K562 (cell line): Measurements from ENCODE around the gene KIFAP3. TPM values are rescaled to one million over a fixed set of nuclear protein-coding genes. Genes with fewer than 3 reads are reported as not detected.

ENCODE experiments used
- ATF7 ChIP-seq: fragments of 450-650 bp; IDR thresholded peaks from 2 replicates; pipeline ENCODE4 v1.7.1; 2014; ENCODE audit warnings: mild to moderate bottlenecking, moderate library complexity
- CBFA2T3 ChIP-seq: fragments of 450-650 bp; IDR thresholded peaks from 2 replicates; pipeline ENCODE4 v1.6.1; 2017
- MAFK ChIP-seq: IDR thresholded peaks from 2 replicates; pipeline ENCODE4 v1.6.1; 2011; ENCODE audit warnings: low read length, improper control_type of control experiment
- MYBL2 ChIP-seq, 2 experiments: fragments of 450-650 bp in 1 of 2; sonication (generic) in 1 of 2; formaldehyde crosslinking in 1 of 2; IDR thresholded peaks; 2 replicates each; pipeline versions ENCODE4 v1.6.1 to v1.8.1; 2017 to 2022; ENCODE audit warnings: borderline replicate concordance in 1 of 2, inconsistent platforms in 1 of 2, low read depth in 1 of 2, mild to moderate bottlenecking in 1 of 2, missing genetic modification reagents in 1 of 2, moderate library complexity in 1 of 2
- NCOA1 ChIP-seq: fragments of 450-650 bp; IDR thresholded peaks from 2 replicates; pipeline ENCODE4 v1.6.1; 2016; ENCODE audit warnings: low read depth
- RBFOX2 ChIP-seq: fragments of 200-400 bp; formaldehyde crosslinking; IDR thresholded peaks from 2 replicates; pipeline ENCODE4 v1.6.1; 2017; ENCODE audit warnings: low read depth, mild to moderate bottlenecking, low read length, moderate library complexity
- SMAD4 ChIP-seq: fragments of 250-450 bp; sonication (Bioruptor Pico); conservative IDR thresholded peaks from 2 replicates; pipeline ENCODE4 v1.8.0; 2021; ENCODE audit warnings: inconsistent platforms, mild to moderate bottlenecking, moderate library complexity
- TRIM28 ChIP-seq: fragments of 450-650 bp; IDR thresholded peaks from 2 replicates; pipeline ENCODE4 v1.6.1; 2017
- ZNF165 ChIP-seq: fragments of 250-450 bp; sonication (Bioruptor Pico); IDR thresholded peaks from 2 replicates; pipeline ENCODE4 v1.4.0; 2020; ENCODE audit warnings: borderline replicate concordance
- ZSCAN32 ChIP-seq: fragments of 450-650 bp; formaldehyde crosslinking; IDR thresholded peaks from 2 replicates; pipeline ENCODE4 v1.4.0; 2020; ENCODE audit warnings: mild to moderate bottlenecking, moderate library complexity
- polyA plus RNA-seq, 8 experiments: library from polyadenylated mRNA; depleted of rRNA in 4 of 8; stranded (reverse) in 5 of 8; unstranded in 3 of 8; fragments of >200 nt; fragmentation: Nextera tagmentation in 2 of 8; fragmentation: Illumina TruSeq in 1 of 8; extraction: Ambion mirVana in 2 of 8; extraction: Trizol in 1 of 8; gene quantifications; 2 replicates each; pipeline versions ENCODE4 v1.2.1 to v1.2.3, GENCODE V29; 2011 to 2014; ENCODE audit warnings: inconsistent platforms in 1 of 8, missing spikeins in 1 of 8
- total RNA-seq, 7 experiments: library from RNA; depleted of rRNA in 6 of 7; stranded (reverse); fragments of >200 nt in 6 of 7; fragmentation: Illumina TruSeq in 2 of 7; extraction: Trizol in 2 of 7; gene quantifications; 2 replicates each; pipeline versions ENCODE4 v1.2.1 to v1.2.3, GENCODE V29; 2011 to 2021; ENCODE audit warnings: low replicate concordance in 1 of 7
- TF ChIP-seq, protein P1 (sequence below): fragments of 450-650 bp; IDR thresholded peaks from 2 replicates; pipeline ENCODE4 v1.6.1; 2016; ENCODE audit warnings: mild to moderate bottlenecking
- TF ChIP-seq, protein P2 (sequence below), 3 experiments: fragments of 200-800 bp in 1 of 3; sonication (Bioruptor generic) in 1 of 3; sonication (generic) in 1 of 3; formaldehyde crosslinking in 1 of 3; IDR thresholded peaks; 2 replicates each; pipeline versions ENCODE4 v1.6.1 to v1.8.0; 2016 to 2022; ENCODE audit warnings: mild to moderate bottlenecking in 2 of 3, missing compliant biosample characterization in 2 of 3, missing genetic modification characterization in 2 of 3, missing genetic modification reagents in 1 of 3
- TF ChIP-seq, protein P3 (sequence below): fragments of 450-650 bp; formaldehyde crosslinking; IDR thresholded peaks from 2 replicates; pipeline ENCODE4 v1.4.0; 2020; ENCODE audit warnings: mild to moderate bottlenecking
- TF ChIP-seq, protein P4 (sequence below): sonication (generic); formaldehyde crosslinking; IDR thresholded peaks from 2 replicates; pipeline ENCODE4 v1.8.0; 2023; ENCODE audit warnings: mild to moderate bottlenecking, missing genetic modification reagents
- TF ChIP-seq, protein P5 (sequence below), 2 experiments: IDR thresholded peaks; 2 replicates each; pipeline ENCODE4 v1.6.1; 2011; ENCODE audit warnings: borderline replicate concordance in 1 of 2, control low read depth in 1 of 2, low read depth in 1 of 2, low read length in 1 of 2, mild to moderate bottlenecking in 1 of 2, mixed read lengths in 1 of 2, moderate library complexity in 1 of 2; ENCODE audit not compliant: insufficient read depth in 1 of 2, insufficient read length in 1 of 2, poor library complexity in 1 of 2, severe bottlenecking in 1 of 2; ENCODE audit errors: extremely low read depth in 1 of 2

Gene KIFAP3
- total and polyA plus RNA-seq, 9 of the 15 experiments (the other 6 are each of a cell fraction or from before 2014, with no cell fraction given) = 8.8 to 17.5 (median 11.8) TPM

DNA sequence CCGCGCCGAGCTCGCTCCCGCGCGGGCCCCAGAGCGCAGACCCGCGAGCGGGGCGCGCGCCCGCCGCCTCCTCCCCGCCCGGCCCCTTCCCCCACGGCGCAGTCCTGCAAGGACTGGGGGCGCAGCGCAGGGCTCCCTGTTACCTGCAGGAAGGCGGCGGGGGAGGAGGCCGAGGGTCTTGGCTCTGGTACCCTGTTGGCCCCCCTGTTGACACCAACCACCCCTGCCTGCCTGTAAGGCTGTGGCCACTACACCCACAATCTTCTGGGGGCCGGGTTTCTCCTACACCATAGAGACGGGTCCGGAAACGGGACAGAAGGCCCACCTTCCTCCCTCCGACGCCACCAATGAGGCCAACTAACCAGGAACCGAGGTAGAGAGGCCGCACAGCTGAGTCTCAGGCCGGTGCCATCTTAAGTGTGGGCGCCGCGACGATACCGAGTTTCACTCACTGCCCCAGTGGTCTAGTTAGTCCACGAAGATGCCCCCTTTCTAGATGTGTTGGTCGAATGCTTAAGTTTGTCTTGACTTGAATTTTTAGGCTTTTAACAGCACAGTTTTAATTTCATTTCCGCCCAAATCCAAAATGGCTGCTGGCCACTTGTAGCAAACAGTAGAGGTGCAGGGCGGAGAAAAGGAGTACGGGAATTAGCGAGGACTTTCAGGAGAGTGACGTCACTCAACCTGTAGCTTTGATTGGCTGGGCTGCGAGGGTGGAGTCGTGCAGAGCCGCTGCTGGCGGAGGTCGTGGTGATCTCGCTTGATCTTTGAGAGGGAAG lies 180.7 kb downstream of the KIFAP3 start, which contains the start of gene SCYL3 (continued):
- TF ChIP-seq ZSCAN32 (CRISPR knock-in tag) (no peak), SMAD4 (CRISPR knock-in tag) (peak; percentile 82), MAFK (no peak), RBFOX2 (peak; percentile 89), CBFA2T3 (no peak), ATF7 (peak; percentile 99), TRIM28 (peak; percentile 55; the same call in 1 of the 2 replicates), ZNF165 (CRISPR knock-in tag) (no peak), NCOA1 (peak; percentile 58; the same call in 1 of the 2 replicates), MYBL2 (IDR thresholded peaks at IDR 0.05; ENCODE audit: low read depth) (peak; percentile 89), MYBL2 (CRISPR knock-in tag; IDR thresholded peaks at IDR 0.05; ENCODE audit: borderline replicate concordance) (no peak)
- TF ChIP-seq, protein P1, sequence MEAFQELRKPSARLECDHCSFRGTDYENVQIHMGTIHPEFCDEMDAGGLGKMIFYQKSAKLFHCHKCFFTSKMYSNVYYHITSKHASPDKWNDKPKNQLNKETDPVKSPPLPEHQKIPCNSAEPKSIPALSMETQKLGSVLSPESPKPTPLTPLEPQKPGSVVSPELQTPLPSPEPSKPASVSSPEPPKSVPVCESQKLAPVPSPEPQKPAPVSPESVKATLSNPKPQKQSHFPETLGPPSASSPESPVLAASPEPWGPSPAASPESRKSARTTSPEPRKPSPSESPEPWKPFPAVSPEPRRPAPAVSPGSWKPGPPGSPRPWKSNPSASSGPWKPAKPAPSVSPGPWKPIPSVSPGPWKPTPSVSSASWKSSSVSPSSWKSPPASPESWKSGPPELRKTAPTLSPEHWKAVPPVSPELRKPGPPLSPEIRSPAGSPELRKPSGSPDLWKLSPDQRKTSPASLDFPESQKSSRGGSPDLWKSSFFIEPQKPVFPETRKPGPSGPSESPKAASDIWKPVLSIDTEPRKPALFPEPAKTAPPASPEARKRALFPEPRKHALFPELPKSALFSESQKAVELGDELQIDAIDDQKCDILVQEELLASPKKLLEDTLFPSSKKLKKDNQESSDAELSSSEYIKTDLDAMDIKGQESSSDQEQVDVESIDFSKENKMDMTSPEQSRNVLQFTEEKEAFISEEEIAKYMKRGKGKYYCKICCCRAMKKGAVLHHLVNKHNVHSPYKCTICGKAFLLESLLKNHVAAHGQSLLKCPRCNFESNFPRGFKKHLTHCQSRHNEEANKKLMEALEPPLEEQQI = peak; percentile 72; the same call in 1 of the 2 replicates
- TF ChIP-seq, protein P2, sequence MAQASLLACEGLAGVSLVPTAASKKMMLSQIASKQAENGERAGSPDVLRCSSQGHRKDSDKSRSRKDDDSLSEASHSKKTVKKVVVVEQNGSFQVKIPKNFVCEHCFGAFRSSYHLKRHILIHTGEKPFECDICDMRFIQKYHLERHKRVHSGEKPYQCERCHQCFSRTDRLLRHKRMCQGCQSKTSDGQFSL (CRISPR knock-in tag; IDR thresholded peaks at IDR 0.05) = peak; percentile 65; the same call in 1 of the 2 replicates
- TF ChIP-seq, protein P2 (tag; IDR thresholded peaks at IDR 0.05) = no peak; a peak in 1 of 4 replicates
- TF ChIP-seq, protein P3, sequence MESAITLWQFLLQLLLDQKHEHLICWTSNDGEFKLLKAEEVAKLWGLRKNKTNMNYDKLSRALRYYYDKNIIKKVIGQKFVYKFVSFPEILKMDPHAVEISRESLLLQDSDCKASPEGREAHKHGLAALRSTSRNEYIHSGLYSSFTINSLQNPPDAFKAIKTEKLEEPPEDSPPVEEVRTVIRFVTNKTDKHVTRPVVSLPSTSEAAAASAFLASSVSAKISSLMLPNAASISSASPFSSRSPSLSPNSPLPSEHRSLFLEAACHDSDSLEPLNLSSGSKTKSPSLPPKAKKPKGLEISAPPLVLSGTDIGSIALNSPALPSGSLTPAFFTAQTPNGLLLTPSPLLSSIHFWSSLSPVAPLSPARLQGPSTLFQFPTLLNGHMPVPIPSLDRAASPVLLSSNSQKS (CRISPR knock-in tag) = no peak
- TF ChIP-seq, protein P4, sequence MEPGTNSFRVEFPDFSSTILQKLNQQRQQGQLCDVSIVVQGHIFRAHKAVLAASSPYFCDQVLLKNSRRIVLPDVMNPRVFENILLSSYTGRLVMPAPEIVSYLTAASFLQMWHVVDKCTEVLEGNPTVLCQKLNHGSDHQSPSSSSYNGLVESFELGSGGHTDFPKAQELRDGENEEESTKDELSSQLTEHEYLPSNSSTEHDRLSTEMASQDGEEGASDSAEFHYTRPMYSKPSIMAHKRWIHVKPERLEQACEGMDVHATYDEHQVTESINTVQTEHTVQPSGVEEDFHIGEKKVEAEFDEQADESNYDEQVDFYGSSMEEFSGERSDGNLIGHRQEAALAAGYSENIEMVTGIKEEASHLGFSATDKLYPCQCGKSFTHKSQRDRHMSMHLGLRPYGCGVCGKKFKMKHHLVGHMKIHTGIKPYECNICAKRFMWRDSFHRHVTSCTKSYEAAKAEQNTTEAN (CRISPR knock-in tag) = peak; percentile 64; the same call in 1 of the 2 replicates
- TF ChIP-seq, protein P5, sequence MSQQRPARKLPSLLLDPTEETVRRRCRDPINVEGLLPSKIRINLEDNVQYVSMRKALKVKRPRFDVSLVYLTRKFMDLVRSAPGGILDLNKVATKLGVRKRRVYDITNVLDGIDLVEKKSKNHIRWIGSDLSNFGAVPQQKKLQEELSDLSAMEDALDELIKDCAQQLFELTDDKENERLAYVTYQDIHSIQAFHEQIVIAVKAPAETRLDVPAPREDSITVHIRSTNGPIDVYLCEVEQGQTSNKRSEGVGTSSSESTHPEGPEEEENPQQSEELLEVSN (IDR thresholded peaks at IDR 0.05; ENCODE audit: borderline replicate concordance in 1 of 2, extremely low read depth in 1 of 2, insufficient read depth in 1 of 2, insufficient read length in 1 of 2, low read depth in 1 of 2, low read length in 1 of 2, poor library complexity in 1 of 2, severe bottlenecking in 1 of 2) = peak in 1 of 2 experiments; percentile 83
